Ovary (tissue), 3 donors: Measurements from ENCODE around the gene PLEKHA7.

Experiments
- POLR2A ChIP-seq: fragments of 450-650 bp; IDR thresholded peaks from one replicate; pipeline ENCODE4 v1.6.1; 2017; ENCODE audit warnings: antibody characterized with exemption, mild to moderate bottlenecking, moderate library complexity
- TF ChIP-seq, protein P1 (sequence below), 3 donors: fragments of 450-650 bp in 2 of 3; fragments of 200-600 bp in 1 of 3; IDR thresholded peaks; one replicate each; pipeline versions ENCODE4 v1.5.1 to v1.8.0; 2016 to 2022; ENCODE audit warnings: antibody characterized with exemption in 3 of 3, mild to moderate bottlenecking in 1 of 3
- donor health status: DM: no; HTN: no; CAD: no.

DNA sequence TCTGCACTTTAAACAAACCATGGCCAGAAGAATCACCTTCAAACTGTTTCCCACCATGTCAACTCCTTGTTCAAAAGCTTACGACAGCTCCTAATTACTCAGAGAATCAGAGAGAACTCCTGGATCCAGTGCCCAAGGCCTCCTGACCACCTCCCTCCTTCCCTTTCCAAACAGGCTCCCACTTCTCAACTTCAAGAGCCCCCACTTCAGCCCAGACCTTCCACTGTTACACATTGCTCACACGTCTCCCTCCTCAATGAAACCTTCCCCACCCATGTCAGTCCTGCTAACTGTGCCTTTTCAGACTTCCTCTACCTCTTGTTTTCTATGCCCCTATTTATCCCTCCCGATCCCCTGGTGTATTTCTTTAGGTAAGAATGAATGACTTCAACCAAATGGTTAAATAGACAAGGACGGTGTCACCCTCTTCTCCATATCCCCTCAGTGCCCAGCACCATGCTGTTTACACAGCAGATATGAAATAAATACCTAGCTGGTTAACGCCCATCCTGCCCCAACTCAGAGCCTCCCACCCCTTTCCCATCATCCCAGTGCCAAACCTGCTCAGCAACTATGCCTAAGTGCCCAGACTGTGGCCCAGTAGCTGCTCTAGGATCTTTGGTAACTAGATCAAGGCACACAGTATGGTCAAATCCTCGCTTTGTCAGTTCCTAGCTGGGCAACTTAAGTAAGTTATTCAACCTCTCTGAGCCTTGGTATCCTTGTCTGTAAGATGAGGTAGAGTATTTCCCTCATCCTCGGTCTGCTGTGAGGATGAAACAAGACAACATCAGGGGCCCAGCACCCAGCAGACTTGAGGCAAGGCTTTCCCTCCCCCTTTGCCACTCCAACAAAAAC, 36.8 kb downstream of the PLEKHA7 start:
- TF ChIP-seq, protein P1, sequence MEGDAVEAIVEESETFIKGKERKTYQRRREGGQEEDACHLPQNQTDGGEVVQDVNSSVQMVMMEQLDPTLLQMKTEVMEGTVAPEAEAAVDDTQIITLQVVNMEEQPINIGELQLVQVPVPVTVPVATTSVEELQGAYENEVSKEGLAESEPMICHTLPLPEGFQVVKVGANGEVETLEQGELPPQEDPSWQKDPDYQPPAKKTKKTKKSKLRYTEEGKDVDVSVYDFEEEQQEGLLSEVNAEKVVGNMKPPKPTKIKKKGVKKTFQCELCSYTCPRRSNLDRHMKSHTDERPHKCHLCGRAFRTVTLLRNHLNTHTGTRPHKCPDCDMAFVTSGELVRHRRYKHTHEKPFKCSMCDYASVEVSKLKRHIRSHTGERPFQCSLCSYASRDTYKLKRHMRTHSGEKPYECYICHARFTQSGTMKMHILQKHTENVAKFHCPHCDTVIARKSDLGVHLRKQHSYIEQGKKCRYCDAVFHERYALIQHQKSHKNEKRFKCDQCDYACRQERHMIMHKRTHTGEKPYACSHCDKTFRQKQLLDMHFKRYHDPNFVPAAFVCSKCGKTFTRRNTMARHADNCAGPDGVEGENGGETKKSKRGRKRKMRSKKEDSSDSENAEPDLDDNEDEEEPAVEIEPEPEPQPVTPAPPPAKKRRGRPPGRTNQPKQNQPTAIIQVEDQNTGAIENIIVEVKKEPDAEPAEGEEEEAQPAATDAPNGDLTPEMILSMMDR (IDR thresholded peaks at IDR 0.05) = no peak
- no peak for TF ChIP-seq POLR2A
